GM10266 (cell line): Measurements from ENCODE around the gene GANC.

Source experiments
- DNase-seq: peaks from one replicate; pipeline ENCODE4 v3.0.0; 2012; ENCODE audit errors: extremely low spot score
- CTCF ChIP-seq: IDR thresholded peaks from 2 replicates; pipeline ENCODE4 v1.5.1; 2012; ENCODE audit warnings: mild to moderate bottlenecking, low read depth; ENCODE audit not compliant: control insufficient read depth, insufficient read depth; ENCODE audit errors: missing control alignments

GANC gene

GRCh38 chr15:42358141-42358540, 85.1 kb downstream of the GANC start:
- DNase-seq = no peak
- no peak for TF ChIP-seq CTCF

GRCh38 chr15:42359249-42359648, 86.2 kb downstream of the GANC start, which contains the start of gene CAPN3:
CAPN3 (plus strand) TSS chr15:42359501; CDS start chr15:42359806, 305 bp downstream.
- DNase-seq = no peak
- no peak for TF ChIP-seq CTCF

GRCh38 chr15:42359985-42360384, 87.0 kb downstream of the GANC start:
- DNase-seq = no peak

GRCh38 chr15:42360535-42361112, 87.6 kb downstream of the GANC start:
- no peak for DNase-seq
- no peak for TF ChIP-seq CTCF

More at GRCh38 chr15:42359985-42360384, 87.0 kb downstream of the GANC start:
- no peak for TF ChIP-seq CTCF

GRCh38 chr15:42363487-42363886, 90.5 kb downstream of the GANC start:
- TF ChIP-seq CTCF = no peak
- DNase-seq = no peak

- DNase-seq = no peak
- TF ChIP-seq CTCF = no peak
Measured at GRCh38 chr15:42363942-42364341, 90.9 kb downstream of the GANC start.

GRCh38 chr15:42364529-42364928, 91.5 kb downstream of the GANC start:
- no peak for DNase-seq
- no peak for TF ChIP-seq CTCF
